Measurements from ENCODE around the gene TBCA. TPM values are rescaled to one million over a fixed set of nuclear protein-coding genes. Genes with fewer than 3 reads are reported as not detected.

Gene TBCA
- total RNA-seq, 4 donors from 2014 or later = 93.7 to 130 (median 100) TPM

DNA sequence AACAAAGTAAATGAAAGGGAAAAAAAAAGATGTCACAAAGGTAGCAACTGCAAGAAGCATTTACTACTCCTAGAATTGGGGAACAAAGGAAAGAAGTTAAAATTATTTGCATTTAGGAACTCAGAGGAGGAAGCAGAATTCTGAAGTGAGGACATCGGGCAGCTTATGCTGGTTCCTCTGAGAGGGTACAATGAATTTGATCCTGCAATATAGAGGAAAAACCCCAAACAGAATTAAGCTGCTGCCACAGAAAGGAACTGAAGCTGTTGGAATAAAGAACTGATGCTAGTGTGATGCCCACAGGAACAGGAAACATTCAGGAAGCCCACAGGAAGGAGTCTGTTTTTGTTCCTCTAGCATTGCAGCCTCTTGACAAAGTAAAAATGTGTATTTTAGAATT, 22.3 kb upstream of the TBCA start:
- intact Hi-C loops (cut with DNase I; ENCODE audit: low total_unique reads) = loop anchor here (5.0 kb wide), 1 partner anchor 1651 kb away; no protein-coding TSS in a partner anchor

DNA sequence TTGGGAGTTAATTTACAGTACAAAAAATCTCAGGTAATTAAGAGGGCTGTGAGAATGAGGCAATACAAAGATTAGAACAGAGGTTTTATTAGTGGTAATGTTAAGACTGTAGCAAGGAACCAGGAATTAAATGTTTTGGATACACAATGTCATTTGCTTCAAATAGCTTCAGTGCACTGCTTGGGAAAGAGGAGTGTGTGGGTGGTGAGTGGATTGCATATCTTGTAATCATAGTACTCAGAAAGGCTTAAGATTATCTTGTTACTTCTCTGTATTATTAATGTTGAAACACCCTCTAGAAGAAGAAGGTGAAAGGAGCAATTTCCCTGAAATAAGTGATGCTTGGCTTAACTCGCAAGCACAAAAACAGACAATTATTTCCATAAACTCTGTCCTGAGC, 21.0 kb upstream of the TBCA start:
- intact Hi-C loops (cut with DNase I; ENCODE audit: low total_unique reads) = loop anchor here (5.0 kb wide), 1 partner anchor 1650 kb away; no protein-coding TSS in a partner anchor
- WGBS, 2 donors = 86 to 97% methylated on average over 1 of the region's 1 CpG
- no peak for DNase-seq (ENCODE audit: low spot score in 2 of 2)
- H3K4me3 ChIP-seq (ENCODE audit: low read depth, poor library complexity, severe bottlenecking) = no peak overlapping the region
- TF ChIP-seq, protein P1, sequence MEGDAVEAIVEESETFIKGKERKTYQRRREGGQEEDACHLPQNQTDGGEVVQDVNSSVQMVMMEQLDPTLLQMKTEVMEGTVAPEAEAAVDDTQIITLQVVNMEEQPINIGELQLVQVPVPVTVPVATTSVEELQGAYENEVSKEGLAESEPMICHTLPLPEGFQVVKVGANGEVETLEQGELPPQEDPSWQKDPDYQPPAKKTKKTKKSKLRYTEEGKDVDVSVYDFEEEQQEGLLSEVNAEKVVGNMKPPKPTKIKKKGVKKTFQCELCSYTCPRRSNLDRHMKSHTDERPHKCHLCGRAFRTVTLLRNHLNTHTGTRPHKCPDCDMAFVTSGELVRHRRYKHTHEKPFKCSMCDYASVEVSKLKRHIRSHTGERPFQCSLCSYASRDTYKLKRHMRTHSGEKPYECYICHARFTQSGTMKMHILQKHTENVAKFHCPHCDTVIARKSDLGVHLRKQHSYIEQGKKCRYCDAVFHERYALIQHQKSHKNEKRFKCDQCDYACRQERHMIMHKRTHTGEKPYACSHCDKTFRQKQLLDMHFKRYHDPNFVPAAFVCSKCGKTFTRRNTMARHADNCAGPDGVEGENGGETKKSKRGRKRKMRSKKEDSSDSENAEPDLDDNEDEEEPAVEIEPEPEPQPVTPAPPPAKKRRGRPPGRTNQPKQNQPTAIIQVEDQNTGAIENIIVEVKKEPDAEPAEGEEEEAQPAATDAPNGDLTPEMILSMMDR (IDR thresholded peaks at IDR 0.05) = no peak
- TF ChIP-seq POLR2A (IDR thresholded peaks at IDR 0.05) = no peak

More for the DNA sequence above, 22.3 kb upstream of the TBCA start:
- 73 to 78% methylated on average over 1 of the region's 1 CpG for WGBS, 2 donors
- TF ChIP-seq, protein P1 (IDR thresholded peaks at IDR 0.05) = no peak
- no peak for TF ChIP-seq POLR2A (IDR thresholded peaks at IDR 0.05)
- no peak overlapping the region for H3K4me3 ChIP-seq (ENCODE audit: low read depth, poor library complexity, severe bottlenecking)
- DNase-seq (ENCODE audit: low spot score in 2 of 2) = no peak

DNA sequence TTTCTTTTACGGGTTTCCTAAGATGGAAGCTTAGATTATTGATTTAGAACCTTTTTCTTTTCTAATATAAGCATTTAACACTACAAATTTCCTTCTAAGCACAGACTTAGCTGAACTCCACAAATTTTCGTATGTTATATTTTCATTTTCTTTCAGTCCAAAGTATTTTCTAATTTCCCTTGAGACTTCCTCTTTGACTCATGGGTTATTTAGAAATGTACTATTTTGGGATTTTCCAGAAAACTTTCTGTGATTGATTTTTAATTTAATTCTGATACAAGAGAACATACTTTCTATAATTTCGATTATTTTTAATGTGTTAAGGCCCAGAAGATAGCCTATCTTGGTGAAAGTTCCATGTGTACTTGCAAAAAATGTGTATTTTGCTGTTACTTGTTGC, 19.7 kb upstream of the TBCA start:
- TF ChIP-seq, protein P1 (IDR thresholded peaks at IDR 0.05) = no peak
- TF ChIP-seq POLR2A (IDR thresholded peaks at IDR 0.05) = no peak
- intact Hi-C loops (cut with DNase I; ENCODE audit: low total_unique reads) = loop anchor here (5.0 kb wide), 1 partner anchor 1649 kb away; no protein-coding TSS in a partner anchor
- H3K4me3 ChIP-seq (ENCODE audit: low read depth, poor library complexity, severe bottlenecking) = no peak overlapping the region
- WGBS, 2 donors = 85 to 87% methylated on average over 3 of the region's 3 CpGs
- no peak for DNase-seq (ENCODE audit: low spot score in 2 of 2)

DNA sequence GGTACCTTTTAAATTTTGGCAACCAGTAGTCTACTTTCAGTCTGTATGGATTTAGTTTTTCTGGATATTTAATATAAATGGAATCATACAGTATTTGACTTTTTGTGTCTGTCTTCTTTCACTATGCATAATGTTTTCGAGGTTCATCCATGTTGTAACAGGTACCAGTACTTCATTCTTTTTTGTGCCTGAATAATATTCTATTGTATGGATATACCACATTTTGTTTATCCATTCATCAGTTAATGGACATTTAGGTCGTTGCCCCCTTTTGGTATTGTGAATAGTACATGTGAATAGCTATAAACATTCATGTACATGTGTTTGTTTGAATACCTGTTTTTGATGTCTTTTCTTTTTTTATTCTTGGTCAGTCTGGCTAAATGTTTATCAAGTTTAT, 19.1 kb upstream of the TBCA start:
- no peak for DNase-seq (ENCODE audit: low spot score in 2 of 2)

DNA sequence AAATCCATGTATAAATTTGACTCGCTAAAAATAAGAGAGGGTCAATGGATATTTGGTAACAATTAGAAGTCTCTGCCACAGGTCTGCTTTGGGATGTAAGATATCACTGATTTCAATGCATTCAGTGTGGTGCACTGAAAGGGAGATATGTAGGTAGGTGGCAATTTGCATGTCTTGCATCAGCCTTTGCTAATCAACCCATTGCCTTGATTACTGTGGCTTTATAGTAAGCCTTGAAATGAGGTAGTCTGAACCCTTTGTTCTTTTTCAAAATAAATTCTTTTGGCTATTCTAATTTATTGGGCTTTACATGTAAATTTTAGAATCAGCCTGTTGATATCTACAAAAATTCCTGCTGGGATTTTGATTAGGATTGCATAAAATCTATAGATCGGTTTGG, 15.8 kb upstream of the TBCA start:
- 94 to 95% methylated on average over 2 of the region's 2 CpGs for WGBS, 2 donors
- intact Hi-C loops (cut with DNase I; ENCODE audit: low total_unique reads) = no loop called here
- no peak for DNase-seq (ENCODE audit: low spot score in 2 of 2)
- TF ChIP-seq, protein P1 (IDR thresholded peaks at IDR 0.05) = no peak
- TF ChIP-seq POLR2A (IDR thresholded peaks at IDR 0.05) = no peak
- H3K4me3 ChIP-seq (ENCODE audit: low read depth, poor library complexity, severe bottlenecking) = no peak overlapping the region

More for the DNA sequence above, 19.1 kb upstream of the TBCA start:
- 66 to 74% methylated on average over 2 of the region's 2 CpGs for WGBS, 2 donors
- TF ChIP-seq, protein P1 (IDR thresholded peaks at IDR 0.05) = no peak
- no peak for TF ChIP-seq POLR2A (IDR thresholded peaks at IDR 0.05)
- H3K4me3 ChIP-seq (ENCODE audit: low read depth, poor library complexity, severe bottlenecking) = no peak overlapping the region
- intact Hi-C loops (cut with DNase I; ENCODE audit: low total_unique reads) = loop anchor here (5.0 kb wide), 1 partner anchor 1648 kb away; no protein-coding TSS in a partner anchor

DNA sequence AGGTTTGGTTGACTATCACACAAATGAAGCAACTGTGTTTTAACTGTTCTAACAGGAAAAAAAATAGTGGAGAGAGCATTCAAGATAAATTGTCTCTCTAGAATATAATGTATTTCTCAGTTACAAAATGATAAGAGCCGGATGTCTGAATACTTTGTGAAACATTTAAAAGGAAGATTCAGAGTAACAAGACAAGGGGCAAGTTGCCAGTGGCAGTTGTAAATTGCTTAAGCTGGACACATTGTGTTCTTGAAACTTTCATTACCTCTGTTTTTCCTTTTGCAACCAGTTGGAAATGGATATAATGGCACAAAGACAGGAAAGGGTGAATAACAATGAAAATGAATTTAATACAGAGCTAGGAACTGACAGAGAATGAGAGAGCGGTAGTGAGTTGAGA, 15.2 kb upstream of the TBCA start:
- TF ChIP-seq POLR2A (IDR thresholded peaks at IDR 0.05) = no peak
- TF ChIP-seq, protein P1 (IDR thresholded peaks at IDR 0.05) = no peak
- intact Hi-C loops (cut with DNase I; ENCODE audit: low total_unique reads) = no loop called here
- no peak for DNase-seq (ENCODE audit: low spot score in 2 of 2)
- no peak overlapping the region for H3K4me3 ChIP-seq (ENCODE audit: low read depth, poor library complexity, severe bottlenecking)
- 85% methylated on average over 2 of the region's 2 CpGs for WGBS, 2 donors
